ENCODE measurements around the gene RNASEL. TPM values are rescaled to one million over a fixed set of nuclear protein-coding genes. Genes with fewer than 3 reads are reported as not detected.

Gene RNASEL
- total and polyA plus RNA-seq, 9 of the 15 experiments (the other 6 are each of a cell fraction or from before 2014, with no cell fraction given), result 4.3 to 11.1 (median 7.2) TPM

GRCh38 chr1:182588500-182589396 is at the start of gene RNASEL (continued):
- peak; percentile 25 to 56; a peak in 2 of 4 replicates for TF ChIP-seq MNT (conservative IDR thresholded peaks at IDR 0.05)
- TF ChIP-seq ATF4 (CRISPR knock-in tag; IDR thresholded peaks at IDR 0.05), result no peak
- TF ChIP-seq SLC30A9 (CRISPR knock-in tag; IDR thresholded peaks at IDR 0.05), result no peak
- no peak for TF ChIP-seq IFI16 (CRISPR knock-in tag; IDR thresholded peaks at IDR 0.05)
- TF ChIP-seq MLX (CRISPR knock-in tag; conservative IDR thresholded peaks at IDR 0.05), result 0 out of 4 replicates have a peak, but pooled peaks of 1 of the 2 experiments have one; percentile 7
- no peak for TF ChIP-seq ZHX1 (conservative IDR thresholded peaks at IDR 0.05; ENCODE audit: low read length)
- no peak for TF ChIP-seq SMAD2 (IDR thresholded peaks at IDR 0.05; ENCODE audit: low read depth, low read length)
- 0 out of 4 replicates have a peak, but pooled peaks of 1 of the 2 experiments have one; percentile 28 for TF ChIP-seq CSDE1 (IDR thresholded peaks at IDR 0.05)
- no peak for TF ChIP-seq BCOR (IDR thresholded peaks at IDR 0.05)
- no peak for TF ChIP-seq CHD4 (IDR thresholded peaks at IDR 0.05; ENCODE audit: insufficient read depth, insufficient replicate concordance, low read depth, low read length, poor library complexity, severe bottlenecking)
- TF ChIP-seq CXXC5 (CRISPR knock-in tag; IDR thresholded peaks at IDR 0.05), result peak; percentile 38; the same call in 1 of the 2 replicates
- no peak for TF ChIP-seq ZNF133 (CRISPR knock-in tag; IDR thresholded peaks at IDR 0.05)
- TF ChIP-seq ARID2 (IDR thresholded peaks at IDR 0.05), result no peak; the same call in 1 of the 2 replicates
- TF ChIP-seq CBX2 (IDR thresholded peaks at IDR 0.05; ENCODE audit: insufficient read depth, low read length, poor library complexity, severe bottlenecking), result no peak
- TF ChIP-seq PYGO2 (tag; IDR thresholded peaks at IDR 0.05), result no peak
- TF ChIP-seq SREBF1 (IDR thresholded peaks at IDR 0.05; ENCODE audit: borderline replicate concordance, low read depth, low read length), result 0 out of 2 replicates have a peak, but pooled peaks have one; percentile 43
- TF ChIP-seq ZNF586 (CRISPR knock-in tag; conservative IDR thresholded peaks at IDR 0.05), result no peak
- TF ChIP-seq HDAC2 (IDR thresholded peaks at IDR 0.05), result peak; percentile 60; the same call in 1 of the 2 replicates
- TF ChIP-seq ZNF263 (CRISPR knock-in tag; IDR thresholded peaks at IDR 0.05; ENCODE audit: borderline replicate concordance), result no peak
- TF ChIP-seq ZNF140 (CRISPR knock-in tag; IDR thresholded peaks at IDR 0.05), result no peak
- no peak for TF ChIP-seq PTRF (tag; IDR thresholded peaks at IDR 0.05)
- peak; percentile 70 for TF ChIP-seq C11orf30 (IDR thresholded peaks at IDR 0.05; ENCODE audit: low read depth)

Measured in K562 (cell line).